Calu3 (cell line): ENCODE data around the gene ADAM15. TPM values are rescaled to one million over a fixed set of nuclear protein-coding genes. Genes with fewer than 3 reads are reported as not detected.

Source experiments
- BruUV-seq: library from RNA; stranded (reverse); fragments of 400-500 nt; replicated peaks from 2 replicates; lab custom pipeline; 2021; lab: Mats Ljungman, UMichigan
- CTCF ChIA-PET: fragments of 300-600 bp; sonication (Branson Sonifier 250); formaldehyde crosslinking; loops from one replicate; lab custom pipeline; 2022; ENCODE audit warnings: antibody characterized with exemption; lab: Charles Lee
- DNase-seq: peaks from one replicate; pipeline ENCODE4 v3.0.0; 2022
- H3K27ac Mint-ChIP-seq: one replicate; pipeline ENCODE4 v1.8.0; 2022; ENCODE audit warnings: mixed read lengths; ENCODE audit not compliant: unreplicated experiment
- H3K27me3 Mint-ChIP-seq: one replicate; pipeline ENCODE4 v1.8.0; 2022; ENCODE audit warnings: mixed read lengths; ENCODE audit not compliant: unreplicated experiment
- H3K36me3 Mint-ChIP-seq: one replicate; pipeline ENCODE4 v1.8.0; 2022; ENCODE audit warnings: mild to moderate bottlenecking, moderate library complexity, mixed read lengths; ENCODE audit not compliant: insufficient read depth, unreplicated experiment
- H3K4me1 Mint-ChIP-seq: one replicate; pipeline ENCODE4 v1.8.0; 2022; ENCODE audit warnings: mild to moderate bottlenecking, low read depth, mixed read lengths; ENCODE audit not compliant: unreplicated experiment
- H3K4me3 Mint-ChIP-seq: one replicate; pipeline ENCODE4 v1.8.0; 2022; ENCODE audit warnings: mild to moderate bottlenecking, low read depth, moderate library complexity, mixed read lengths; ENCODE audit not compliant: unreplicated experiment
- H3K9me3 Mint-ChIP-seq: one replicate; pipeline ENCODE4 v1.8.0; 2022; ENCODE audit warnings: low read depth, mixed read lengths; ENCODE audit not compliant: unreplicated experiment
- intact Hi-C: fragments of 100-400 bp; cut with micrococcal nuclease; formaldehyde crosslinking; loops from one replicate; pipeline ENCODE4 v1.10.0; 2022; ENCODE audit not compliant: unreplicated experiment
- total RNA-seq: library from RNA; stranded (reverse); gene quantifications from 2 replicates; pipeline ENCODE4 v1.2.3, GENCODE V29; 2022
- TF ChIP-seq, protein P1 (sequence below): fragments of 200-600 bp; IDR thresholded peaks from one replicate; pipeline ENCODE4 v1.8.0; 2022; ENCODE audit warnings: antibody characterized with exemption; ENCODE audit not compliant: unreplicated experiment

Gene ADAM15
- total RNA-seq, 1 experiment from 2014 or later: 99.1 TPM

DNA sequence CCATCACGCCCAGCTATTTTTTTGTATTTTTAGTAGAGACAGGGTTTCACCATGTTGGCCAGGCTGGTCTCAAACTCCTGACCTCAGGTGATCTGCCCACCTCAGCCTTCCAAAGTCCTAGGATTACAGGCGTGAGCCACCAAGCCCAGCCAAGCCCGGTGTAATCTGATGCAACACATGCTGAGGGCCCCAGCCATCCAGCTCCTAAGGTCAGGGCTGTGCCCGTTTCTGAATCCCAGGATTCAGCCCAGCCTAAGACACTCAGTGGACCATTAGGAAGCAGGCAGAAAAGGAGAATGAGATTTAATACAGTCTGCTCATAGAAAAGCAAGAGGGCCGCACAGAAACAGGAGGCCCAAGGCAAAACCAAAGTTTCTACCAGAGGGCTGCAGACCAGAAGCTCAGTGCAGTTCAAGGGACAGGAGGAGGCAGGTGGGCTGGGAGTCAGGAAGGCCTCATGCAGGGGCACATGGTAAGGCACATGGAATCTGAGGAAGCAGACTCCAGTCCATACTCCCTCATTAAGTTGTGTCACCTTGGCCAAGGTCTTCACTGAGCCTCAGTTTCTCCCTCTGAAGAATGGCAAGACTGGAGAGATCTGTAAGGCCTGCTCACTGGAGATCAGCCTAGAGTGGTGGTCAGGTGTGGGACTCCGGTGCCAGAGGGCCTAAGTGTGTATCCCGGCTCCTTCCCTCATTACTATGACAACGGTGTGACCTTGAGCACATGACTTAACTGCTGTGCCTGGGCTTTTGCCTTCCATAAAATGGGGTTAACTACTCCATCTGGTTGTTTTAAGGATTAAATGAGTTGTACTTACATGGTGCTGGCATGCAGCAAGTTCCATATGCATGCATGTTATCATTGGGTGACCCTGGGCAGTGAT, 2.4 kb upstream of the ADAM15 start:
- DNase-seq: no peak
- intact Hi-C loops: loop anchor here (5.0 kb wide), 1 partner anchor 34 kb away; no protein-coding TSS in a partner anchor
- no peak overlapping the region for H3K4me3 Mint-ChIP-seq
- BruUV-seq: no TSS peak
- TF ChIP-seq, protein P1, sequence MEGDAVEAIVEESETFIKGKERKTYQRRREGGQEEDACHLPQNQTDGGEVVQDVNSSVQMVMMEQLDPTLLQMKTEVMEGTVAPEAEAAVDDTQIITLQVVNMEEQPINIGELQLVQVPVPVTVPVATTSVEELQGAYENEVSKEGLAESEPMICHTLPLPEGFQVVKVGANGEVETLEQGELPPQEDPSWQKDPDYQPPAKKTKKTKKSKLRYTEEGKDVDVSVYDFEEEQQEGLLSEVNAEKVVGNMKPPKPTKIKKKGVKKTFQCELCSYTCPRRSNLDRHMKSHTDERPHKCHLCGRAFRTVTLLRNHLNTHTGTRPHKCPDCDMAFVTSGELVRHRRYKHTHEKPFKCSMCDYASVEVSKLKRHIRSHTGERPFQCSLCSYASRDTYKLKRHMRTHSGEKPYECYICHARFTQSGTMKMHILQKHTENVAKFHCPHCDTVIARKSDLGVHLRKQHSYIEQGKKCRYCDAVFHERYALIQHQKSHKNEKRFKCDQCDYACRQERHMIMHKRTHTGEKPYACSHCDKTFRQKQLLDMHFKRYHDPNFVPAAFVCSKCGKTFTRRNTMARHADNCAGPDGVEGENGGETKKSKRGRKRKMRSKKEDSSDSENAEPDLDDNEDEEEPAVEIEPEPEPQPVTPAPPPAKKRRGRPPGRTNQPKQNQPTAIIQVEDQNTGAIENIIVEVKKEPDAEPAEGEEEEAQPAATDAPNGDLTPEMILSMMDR: no peak
- CTCF ChIA-PET: interaction anchor here (0.6 kb wide), 1 partner anchor 720 kb away, joined by 3 read pairs; no protein-coding TSS in a partner anchor
- no peaks in the 10 kb centered on the region for H3K9me3 Mint-ChIP-seq
- peaks cover 44% of the 10 kb centered on the region for H3K4me1 Mint-ChIP-seq
- peaks cover 29% of the 10 kb centered on the region for H3K36me3 Mint-ChIP-seq
- H3K27ac Mint-ChIP-seq: no peak overlapping the region
- H3K27me3 Mint-ChIP-seq: no peaks in the 10 kb centered on the region

DNA sequence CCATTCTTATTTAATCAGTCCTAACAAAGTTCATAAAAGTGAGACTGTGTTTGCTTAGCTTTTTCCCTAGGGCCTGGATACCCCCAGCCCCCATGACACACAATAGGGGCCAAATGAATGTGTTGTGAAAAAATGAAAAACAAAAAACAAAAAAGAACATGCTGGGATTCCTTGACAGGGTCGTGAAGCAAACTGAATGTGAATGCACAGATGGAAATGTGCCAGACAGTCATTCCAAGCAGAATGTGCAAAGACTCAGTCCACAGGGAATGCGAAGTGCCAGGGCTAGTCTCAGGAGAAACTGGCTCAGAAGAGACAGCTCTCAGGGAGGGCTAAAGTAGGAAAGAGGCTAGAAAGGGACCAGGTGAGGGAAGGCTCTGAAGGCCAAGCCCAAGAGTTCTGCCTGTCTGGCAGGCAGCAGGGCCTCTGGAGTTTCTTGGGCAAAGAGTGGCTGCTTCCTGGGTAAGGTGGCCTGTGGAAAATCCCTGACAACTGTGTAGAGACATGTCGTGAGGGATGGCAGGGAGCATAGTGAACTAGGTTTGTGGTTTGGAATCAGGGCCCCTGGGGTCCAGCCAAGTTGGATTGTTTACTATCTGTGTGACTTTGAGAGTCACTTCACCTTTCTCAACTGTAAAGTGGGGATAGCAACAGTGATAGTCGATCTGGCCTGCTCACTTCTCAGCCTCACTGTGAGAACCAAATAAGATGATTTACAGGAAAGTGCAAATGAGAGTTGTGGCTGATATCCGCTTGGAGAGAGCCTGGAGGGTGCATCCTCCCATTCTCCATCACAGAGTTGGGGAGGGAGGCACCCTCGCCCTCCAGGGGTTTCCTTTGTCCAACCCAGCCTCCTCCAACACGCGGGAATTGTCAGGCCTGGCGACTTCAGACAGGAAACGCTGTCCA, 1.2 kb upstream of the ADAM15 start:
- Mint-ChIP-seq H3K4me3 (peak overlapping the region; percentile 91), H3K27ac (peak overlapping the region; percentile 52), H3K36me3 (peaks cover 29% of the 10 kb centered on the region), H3K27me3 (no peaks in the 10 kb centered on the region), H3K4me1 (peaks cover 34% of the 10 kb centered on the region), H3K9me3 (no peaks in the 10 kb centered on the region)
- TF ChIP-seq, protein P1: no peak
- CTCF ChIA-PET: interaction anchor here (0.6 to 2.5 kb wide), 11 partner anchors 12 to 250 kb away, joined by 3 to 12 read pairs (median 3); partner anchors contain the start of genes DCST1, DCST2 and LENEP
- DNase-seq: no peak
- intact Hi-C loops: loop anchor here (5.0 to 10.0 kb wide), 2 partner anchors 32 to 45 kb away; partner anchors contain the start of gene ZBTB7B
- TSS peak; percentile 63 for BruUV-seq

DNA sequence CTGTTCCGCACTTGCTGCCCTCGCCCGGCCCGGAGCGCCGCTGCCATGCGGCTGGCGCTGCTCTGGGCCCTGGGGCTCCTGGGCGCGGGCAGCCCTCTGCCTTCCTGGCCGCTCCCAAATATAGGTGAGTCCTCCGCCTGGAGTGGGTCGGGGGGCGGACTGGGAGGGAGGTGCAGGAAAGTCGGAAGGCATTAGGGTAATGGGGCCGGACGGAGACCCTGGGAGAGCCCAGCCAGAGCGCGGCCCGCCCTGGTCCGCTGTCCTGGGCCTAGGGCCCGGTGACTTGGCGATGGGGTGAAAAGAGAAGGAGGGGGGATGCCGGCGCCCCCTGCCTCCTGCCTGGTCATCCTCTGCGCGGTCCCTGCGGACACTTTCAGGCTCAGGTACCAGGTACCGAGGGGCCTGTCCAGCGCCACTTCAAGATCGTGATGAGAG, 243 bp downstream of the ADAM15 start:
- Mint-ChIP-seq H3K9me3 (no peaks in the 10 kb centered on the region), H3K4me3 (peak overlapping the region; percentile 91), H3K4me1 (peaks cover 24% of the 10 kb centered on the region), H3K27ac (peak overlapping the region; percentile 68), H3K27me3 (no peaks in the 10 kb centered on the region), H3K36me3 (peaks cover 36% of the 10 kb centered on the region)
- CTCF ChIA-PET: interaction anchor here (0.6 to 2.5 kb wide), 16 partner anchors 10 to 1308 kb away, joined by 3 to 12 read pairs (median 4); partner anchors contain the start of genes DCST1, DCST2, KRTCAP2 and LENEP
- BruUV-seq: no TSS peak
- TF ChIP-seq, protein P1: no peak
- no peak for DNase-seq
- intact Hi-C loops: loop anchor here (10.0 kb wide), 1 partner anchor 47 kb away; the partner anchor contains the start of gene ZBTB7B
